ENCODE data around the gene SNX24. TPM values are rescaled to one million over a fixed set of nuclear protein-coding genes. Genes with fewer than 3 reads are reported as not detected.

Gene SNX24
- total RNA-seq, 1 donor: 29.8 TPM

GRCh38 chr5:122924203-122924602 is 78.8 kb downstream of the SNX24 start:
- no peak overlapping the region for H3K4me3 ChIP-seq (ENCODE audit: low read depth, low read length)
- TF ChIP-seq, protein P1, sequence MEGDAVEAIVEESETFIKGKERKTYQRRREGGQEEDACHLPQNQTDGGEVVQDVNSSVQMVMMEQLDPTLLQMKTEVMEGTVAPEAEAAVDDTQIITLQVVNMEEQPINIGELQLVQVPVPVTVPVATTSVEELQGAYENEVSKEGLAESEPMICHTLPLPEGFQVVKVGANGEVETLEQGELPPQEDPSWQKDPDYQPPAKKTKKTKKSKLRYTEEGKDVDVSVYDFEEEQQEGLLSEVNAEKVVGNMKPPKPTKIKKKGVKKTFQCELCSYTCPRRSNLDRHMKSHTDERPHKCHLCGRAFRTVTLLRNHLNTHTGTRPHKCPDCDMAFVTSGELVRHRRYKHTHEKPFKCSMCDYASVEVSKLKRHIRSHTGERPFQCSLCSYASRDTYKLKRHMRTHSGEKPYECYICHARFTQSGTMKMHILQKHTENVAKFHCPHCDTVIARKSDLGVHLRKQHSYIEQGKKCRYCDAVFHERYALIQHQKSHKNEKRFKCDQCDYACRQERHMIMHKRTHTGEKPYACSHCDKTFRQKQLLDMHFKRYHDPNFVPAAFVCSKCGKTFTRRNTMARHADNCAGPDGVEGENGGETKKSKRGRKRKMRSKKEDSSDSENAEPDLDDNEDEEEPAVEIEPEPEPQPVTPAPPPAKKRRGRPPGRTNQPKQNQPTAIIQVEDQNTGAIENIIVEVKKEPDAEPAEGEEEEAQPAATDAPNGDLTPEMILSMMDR (IDR thresholded peaks at IDR 0.05; ENCODE audit: insufficient read depth, low read depth, low read length): no peak
- peak; percentile 89 for DNase-seq (ENCODE audit: low read depth)

GRCh38 chr5:122924719-122925395 is 79.4 kb downstream of the SNX24 start:
- TF ChIP-seq, protein P1 (IDR thresholded peaks at IDR 0.05; ENCODE audit: insufficient read depth, low read depth, low read length): no peak
- DNase-seq (ENCODE audit: low read depth): peak; percentile 66

GRCh38 chr5:122929001-122929400 is 83.6 kb downstream of the SNX24 start:
- H3K4me3 ChIP-seq (ENCODE audit: low read depth, low read length): no peak overlapping the region
- DNase-seq (ENCODE audit: low read depth): no peak
- TF ChIP-seq, protein P1 (IDR thresholded peaks at IDR 0.05; ENCODE audit: insufficient read depth, low read depth, low read length): no peak

More at GRCh38 chr5:122924719-122925395, 79.4 kb downstream of the SNX24 start:
- no peak overlapping the region for H3K4me3 ChIP-seq (ENCODE audit: low read depth, low read length)

- no peak for DNase-seq (ENCODE audit: low read depth)
- TF ChIP-seq, protein P1 (IDR thresholded peaks at IDR 0.05; ENCODE audit: insufficient read depth, low read depth, low read length): no peak
- H3K4me3 ChIP-seq (ENCODE audit: low read depth, low read length): no peak overlapping the region
These were observed 84.6 kb downstream of the SNX24 start for GRCh38 chr5:122929980-122930379.

- H3K4me3 ChIP-seq (ENCODE audit: low read depth, low read length): no peak overlapping the region
- TF ChIP-seq, protein P1 (IDR thresholded peaks at IDR 0.05; ENCODE audit: insufficient read depth, low read depth, low read length): no peak
- peak; percentile 42 for DNase-seq (ENCODE audit: low read depth)
These were observed 88.5 kb downstream of the SNX24 start for GRCh38 chr5:122933956-122934355.

DNA sequence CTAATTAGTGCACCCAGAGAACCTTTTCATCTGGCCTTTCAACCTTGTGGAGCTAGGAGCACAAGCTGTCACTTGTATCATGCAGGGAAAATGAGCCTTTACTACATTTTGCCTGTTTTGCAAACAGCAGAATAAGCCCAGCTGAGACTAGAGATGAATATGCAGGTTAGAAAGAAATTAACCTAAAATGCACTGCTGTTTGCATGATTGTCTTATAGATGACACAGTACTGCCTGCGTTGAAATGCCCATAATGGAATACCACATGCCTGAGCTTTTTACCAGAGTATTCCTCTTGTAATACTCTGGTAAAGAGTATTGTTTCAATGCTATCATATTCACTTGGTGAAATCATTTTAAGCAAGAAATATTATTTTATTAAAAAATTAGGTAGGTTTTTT is 90.7 kb downstream of the SNX24 start:
- TF ChIP-seq, protein P1 (IDR thresholded peaks at IDR 0.05; ENCODE audit: insufficient read depth, low read depth, low read length): no peak
- no peak overlapping the region for H3K4me3 ChIP-seq (ENCODE audit: low read depth, low read length)
- no peak for DNase-seq (ENCODE audit: low read depth)

DNA sequence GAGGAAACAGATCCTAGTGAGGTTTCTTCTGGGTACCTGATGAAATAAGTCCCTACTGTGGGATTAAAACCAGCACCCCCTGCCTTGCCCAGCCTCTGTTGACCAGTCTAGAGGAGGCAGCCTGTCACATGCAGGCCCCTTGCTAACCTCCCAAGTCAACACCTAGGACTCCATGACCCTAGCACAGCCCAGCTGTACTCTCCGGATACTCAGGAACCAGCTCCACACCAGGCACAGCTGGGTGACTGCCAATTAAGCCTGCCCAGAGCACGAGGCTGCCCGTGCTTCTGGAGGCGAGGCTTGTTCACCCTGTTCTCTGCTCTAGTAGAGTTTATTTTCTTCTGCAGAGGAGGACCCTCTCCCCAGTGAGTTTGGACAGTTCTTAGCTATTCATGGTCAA is 92.5 kb downstream of the SNX24 start:
- TF ChIP-seq, protein P1 (IDR thresholded peaks at IDR 0.05; ENCODE audit: insufficient read depth, low read depth, low read length): no peak
- peak; percentile 20 for DNase-seq (ENCODE audit: low read depth)
- H3K4me3 ChIP-seq (ENCODE audit: low read depth, low read length): no peak overlapping the region

Measured in fibroblast of villous mesenchyme (primary cell).